SK-N-SH (cell line): ENCODE measurements around the gene LCN15. TPM values are rescaled to one million over a fixed set of nuclear protein-coding genes. Genes with fewer than 3 reads are reported as not detected.

Experiments
- CTCF ChIA-PET: fragments of 300-600, 350-600 bp; formaldehyde crosslinking; extraction: SDS; loops from one replicate; lab custom pipeline; 2021; lab: Yijun Ruan, JAX
- POLR2A ChIA-PET: fragments of 350-600 bp; sonication (Branson Sonifier 250); formaldehyde crosslinking; extraction: SDS; loops from one replicate; lab custom pipeline; 2020; ENCODE audit warnings: antibody characterized with exemption, inconsistent platforms; lab: Yijun Ruan, JAX
- DNase-seq: peaks from one replicate; pipeline ENCODE4 v3.0.0; 2012
- H2AFZ ChIP-seq: fragments of 200-600 bp; sonication (generic); 2 replicates; pipeline ENCODE4 v1.8.1; 2016; ENCODE audit warnings: antibody characterized with exemption, mild to moderate bottlenecking, low read depth
- H3F3A ChIP-seq: fragments of 200-600 bp; sonication (generic); replicated peaks from 2 replicates; pipeline ENCODE3; 2016; ENCODE audit warnings: antibody characterized with exemption, mild to moderate bottlenecking; ENCODE audit not compliant: insufficient read depth
- H3K27ac ChIP-seq, 2 experiments: fragments of 200-500 bp in 1 of 2; fragments of 200-600 bp in 1 of 2; sonication (Bioruptor generic) in 1 of 2; sonication (generic), shearing (Covaris generic) in 1 of 2; 2 replicates each; pipeline versions ENCODE4 v1.5.1 to v1.6.1; 2014 to 2016; ENCODE audit warnings: low read depth in 2 of 2, inconsistent platforms in 1 of 2, low read length in 1 of 2, mild to moderate bottlenecking in 1 of 2, mixed read lengths in 1 of 2
- H3K27me3 ChIP-seq: fragments of 200-600 bp; sonication (generic), shearing (Covaris generic); 2 replicates; pipeline ENCODE4 v1.6.1; 2016; ENCODE audit warnings: mixed run types; ENCODE audit not compliant: insufficient read depth
- H3K36me3 ChIP-seq, 2 experiments: fragments of 200-500 bp in 1 of 2; fragments of 200-600 bp in 1 of 2; sonication (Bioruptor generic) in 1 of 2; sonication (generic) in 1 of 2; replicated peaks in 1 of 2; 2 replicates each; pipeline versions ENCODE3 to v1.5.1; 2014 to 2016; ENCODE audit warnings: low read length in 1 of 2, mild to moderate bottlenecking in 1 of 2; ENCODE audit not compliant: insufficient read depth in 2 of 2, control insufficient read depth in 1 of 2
- H3K4me1 ChIP-seq, 2 experiments: fragments of 200-500 bp in 1 of 2; fragments of 200-600 bp in 1 of 2; sonication (Bioruptor generic) in 1 of 2; sonication (generic), shearing (Covaris generic) in 1 of 2; 2 replicates each; pipeline versions ENCODE4 v1.5.1 to v1.6.1; 2014 to 2016; ENCODE audit warnings: low read depth in 1 of 2, low read length in 1 of 2, mixed run types in 1 of 2; ENCODE audit not compliant: insufficient read depth in 2 of 2, control insufficient read depth in 1 of 2
- H3K4me2 ChIP-seq: fragments of 200-600 bp; sonication (generic), shearing (Covaris generic); 2 replicates; pipeline ENCODE4 v1.6.1; 2017; ENCODE audit warnings: mixed run types
- H3K4me3 ChIP-seq, 2 experiments: fragments of 200-500 bp in 1 of 2; fragments of 200-600 bp in 1 of 2; sonication (Bioruptor generic) in 1 of 2; sonication (generic), shearing (Covaris generic) in 1 of 2; 2 replicates each; pipeline versions ENCODE4 v1.5.1 to v1.8.1; 2014 to 2016; ENCODE audit warnings: low read depth in 2 of 2, inconsistent platforms in 1 of 2, low read length in 1 of 2, mild to moderate bottlenecking in 1 of 2, mixed read lengths in 1 of 2, moderate library complexity in 1 of 2
- H3K79me2 ChIP-seq: fragments of 200-600 bp; sonication (generic); 2 replicates; pipeline ENCODE4 v1.8.1; 2017; ENCODE audit warnings: mild to moderate bottlenecking; ENCODE audit not compliant: insufficient read depth
- H3K9ac ChIP-seq: fragments of 200-600 bp; sonication (generic); 2 replicates; pipeline ENCODE4 v1.6.1; 2017; ENCODE audit warnings: mixed run types
- H3K9me2 ChIP-seq: fragments of 200-600 bp; sonication (generic); 2 replicates; pipeline ENCODE4 v1.6.1; 2017; ENCODE audit warnings: mixed run types
- H3K9me3 ChIP-seq: fragments of 200-600 bp; sonication (generic); 2 replicates; pipeline ENCODE4 v1.6.1; 2017; ENCODE audit warnings: mixed run types, mild to moderate bottlenecking, moderate library complexity
- H4K20me1 ChIP-seq: fragments of 200-600 bp; sonication (generic); 2 replicates; pipeline ENCODE4 v1.6.1; 2017; ENCODE audit warnings: mild to moderate bottlenecking, mixed run types; ENCODE audit not compliant: insufficient read depth
- ELF1 ChIP-seq: IDR thresholded peaks from 2 replicates; pipeline ENCODE4 v1.4.0; 2012
- EP300 ChIP-seq, 2 experiments: IDR thresholded peaks; 2 replicates each; pipeline versions ENCODE4 v1.4.0 to v1.6.1; 2012; ENCODE audit warnings: borderline replicate concordance in 1 of 2, low read depth in 1 of 2, low read length in 1 of 2
- FOXJ3 ChIP-seq: sonication (generic); formaldehyde crosslinking; IDR thresholded peaks from 2 replicates; pipeline ENCODE4 v1.5.1; 2020; ENCODE audit warnings: mild to moderate bottlenecking, missing genetic modification reagents
- JUND ChIP-seq: IDR thresholded peaks from 2 replicates; pipeline ENCODE4 v1.4.0; 2012
- NFIC ChIP-seq: IDR thresholded peaks from 2 replicates; pipeline ENCODE4 v1.4.0; 2012; ENCODE audit warnings: borderline replicate concordance
- RXRA ChIP-seq: IDR thresholded peaks from 2 replicates; pipeline ENCODE4 v1.4.0; 2012; ENCODE audit warnings: low read depth, mild to moderate bottlenecking, borderline replicate concordance
- SIN3A ChIP-seq: IDR thresholded peaks from 2 replicates; pipeline ENCODE4 v1.6.1; 2012; ENCODE audit warnings: low read depth, mild to moderate bottlenecking, low read length, moderate library complexity, borderline replicate concordance
- SMC3 ChIP-seq: IDR thresholded peaks from 2 replicates; pipeline ENCODE4 v1.6.1; 2012; ENCODE audit warnings: low read depth, low read length, improper control_type of control experiment
- YY1 ChIP-seq: IDR thresholded peaks from 2 replicates; pipeline ENCODE4 v1.4.0; 2012; ENCODE audit warnings: low read depth, mild to moderate bottlenecking
- WGBS: methylation state at CpG from one replicate; pipeline ENCODE4 v1.1.6; 2017; ENCODE audit warnings: low lambda C conversion rate; 5-methylcytosine and 5-hydroxymethylcytosine counted together
- polyA plus RNA-seq, 3 experiments: library from polyadenylated mRNA; depleted of rRNA; stranded (reverse); fragments of >200 nt; gene quantifications; 2 replicates each; pipeline ENCODE4 v1.2.3, GENCODE V29; 2012
- TF ChIP-seq, protein P1 (sequence below): IDR thresholded peaks from 2 replicates; pipeline ENCODE4; 2012
- TF ChIP-seq, protein P2 (sequence below): fragments of 150-350 bp; IDR thresholded peaks from 2 replicates; pipeline ENCODE4 v1.6.1; 2017; ENCODE audit warnings: antibody characterized with exemption, low read length, low read depth, borderline replicate concordance
- TF ChIP-seq, protein P3 (sequence below): IDR thresholded peaks from 2 replicates; pipeline ENCODE4 v1.4.0; 2012; ENCODE audit warnings: low read depth, borderline replicate concordance

LCN15 gene
- polyA plus RNA-seq, 1 of the 3 experiments (the other 2 are of a cell fraction): 0.08 TPM

DNA sequence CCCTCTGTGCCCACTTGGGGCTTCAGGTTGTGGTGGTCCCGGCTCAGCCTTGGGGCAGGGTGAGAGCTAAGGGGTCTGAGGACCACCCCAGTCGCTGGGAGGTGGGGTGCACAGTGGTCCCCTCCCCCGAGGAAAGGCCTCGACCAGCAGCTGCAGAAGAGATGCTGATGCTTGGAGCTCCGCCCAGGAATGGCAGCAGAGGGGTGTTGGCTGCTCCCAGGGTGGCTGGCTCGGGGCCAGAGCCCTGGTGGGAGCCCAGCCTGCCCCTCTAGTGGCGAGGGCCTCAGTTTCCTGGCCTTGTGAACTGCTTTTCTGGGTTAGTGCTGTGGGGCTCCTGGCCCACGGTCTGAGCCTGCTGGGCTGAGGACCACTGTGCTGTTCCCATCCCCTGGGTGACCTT lies 50.8 kb downstream of the LCN15 start:
- WGBS: 39% methylated on average over 5 of the region's 8 CpGs
- peak overlapping the region; percentile 67 for H3K9ac ChIP-seq
- no peaks in the 10 kb centered on the region for H3K9me3 ChIP-seq
- TF ChIP-seq YY1 (no peak), SIN3A (no peak), JUND (no peak)
- H3K4me3 ChIP-seq: peak overlapping the region; percentile 61 to 69
- H3F3A ChIP-seq: peaks cover 17% of the 10 kb centered on the region
- DNase-seq: peak; percentile 80
- ChIA-PET CTCF (interaction anchor here (0.9 to 8.4 kb wide), 12 partner anchors 9 to 430 kb away, joined by 3 to 99 read pairs (median 4); partner anchors contain the start of gene LCN8), POLR2A (interaction anchor here (0.8 to 4.2 kb wide), 4 partner anchors 9 to 26 kb away, joined by 5 to 51 read pairs (median 9); partner anchors contain the start of gene AGPAT2)
- H3K27me3 ChIP-seq: no peaks in the 10 kb centered on the region
- peak overlapping the region; percentile 90 for H3K4me2 ChIP-seq
- H2AFZ ChIP-seq: no peak overlapping the region
- no peaks in the 10 kb centered on the region for H3K36me3 ChIP-seq
- H3K27ac ChIP-seq: peak overlapping the region in 1 of 2 experiments; percentile 71; a peak in 2 of 4 replicates
- no peaks in the 10 kb centered on the region for H3K9me2 ChIP-seq
- H3K4me1 ChIP-seq: peaks cover 4 to 18% of the 10 kb centered on the region in 2 experiments; a peak in 1 of 4 replicates
- H4K20me1 ChIP-seq: no peaks in the 10 kb centered on the region
- no peaks in the 10 kb centered on the region for H3K79me2 ChIP-seq

DNA sequence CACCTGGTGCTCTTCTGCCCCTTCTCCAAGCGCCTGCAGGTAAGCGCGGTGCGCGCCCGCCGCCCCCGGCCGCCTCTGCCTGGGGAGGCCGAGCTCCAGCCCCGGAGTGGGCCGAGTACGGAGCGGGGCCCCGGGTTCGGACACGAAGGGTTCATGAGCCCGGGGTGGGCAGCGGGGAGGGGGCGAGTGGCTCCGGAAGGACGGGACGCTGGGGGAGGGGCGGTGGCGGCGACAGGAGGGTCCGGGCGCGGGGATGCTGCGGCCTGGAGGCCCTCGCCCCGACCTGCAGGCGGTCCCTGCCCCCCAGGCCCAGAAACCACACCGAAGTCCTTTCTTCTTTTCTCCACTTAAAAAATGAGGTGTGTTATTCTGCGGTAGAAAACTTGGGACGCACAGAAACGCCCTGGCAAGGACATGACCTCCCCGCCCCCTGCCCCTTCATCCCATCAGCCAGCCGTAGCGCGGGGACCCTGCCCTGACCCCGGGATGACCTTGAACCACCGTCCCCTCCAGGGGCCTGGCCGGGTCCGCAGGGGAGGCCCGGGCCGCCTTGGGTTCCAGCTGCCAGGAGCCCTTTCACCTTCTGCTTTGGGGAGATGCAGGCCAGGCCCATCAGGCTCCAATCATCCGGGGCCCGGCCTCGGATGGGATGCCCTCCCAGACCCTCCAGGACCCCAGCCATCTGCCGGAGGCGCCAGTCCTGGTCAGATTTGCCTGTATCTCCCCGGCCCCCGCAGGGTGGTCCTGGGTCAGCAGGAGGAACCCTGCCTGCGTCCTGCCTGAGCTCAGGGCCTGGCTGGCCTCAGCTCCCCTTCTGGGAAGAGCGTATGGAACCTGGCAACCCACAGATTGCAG lies 51.4 kb downstream of the LCN15 start:
- H3K4me1 ChIP-seq: peaks cover 4 to 18% of the 10 kb centered on the region in 2 experiments; a peak in 1 of 4 replicates
- H3F3A ChIP-seq: peaks cover 17% of the 10 kb centered on the region
- POLR2A ChIA-PET: interaction anchor here (0.8 to 4.2 kb wide), 3 partner anchors 9 to 25 kb away, joined by 5 to 51 read pairs (median 12); partner anchors contain the start of gene AGPAT2
- H3K4me3 ChIP-seq: peak overlapping the region; percentile 61 to 69
- H3K9me3 ChIP-seq: no peaks in the 10 kb centered on the region
- peak overlapping the region; percentile 90 for H3K4me2 ChIP-seq
- CTCF ChIA-PET: interaction anchor here (1.0 to 8.4 kb wide), 9 partner anchors 15 to 429 kb away, joined by 3 to 99 read pairs (median 4); partner anchors contain the start of gene LCN8
- H3K27me3 ChIP-seq: no peaks in the 10 kb centered on the region
- H3K9ac ChIP-seq: peak overlapping the region; percentile 67
- WGBS: 4% methylated on average over 27 of the region's 56 CpGs
- H3K79me2 ChIP-seq: no peaks in the 10 kb centered on the region
- DNase-seq: peak; percentile 77
- no peaks in the 10 kb centered on the region for H4K20me1 ChIP-seq
- peak overlapping the region in 1 of 2 experiments; percentile 71; a peak in 2 of 4 replicates for H3K27ac ChIP-seq
- no peaks in the 10 kb centered on the region for H3K9me2 ChIP-seq
- H3K36me3 ChIP-seq: no peaks in the 10 kb centered on the region
- no peak for TF ChIP-seq YY1
- H2AFZ ChIP-seq: no peak overlapping the region

DNA sequence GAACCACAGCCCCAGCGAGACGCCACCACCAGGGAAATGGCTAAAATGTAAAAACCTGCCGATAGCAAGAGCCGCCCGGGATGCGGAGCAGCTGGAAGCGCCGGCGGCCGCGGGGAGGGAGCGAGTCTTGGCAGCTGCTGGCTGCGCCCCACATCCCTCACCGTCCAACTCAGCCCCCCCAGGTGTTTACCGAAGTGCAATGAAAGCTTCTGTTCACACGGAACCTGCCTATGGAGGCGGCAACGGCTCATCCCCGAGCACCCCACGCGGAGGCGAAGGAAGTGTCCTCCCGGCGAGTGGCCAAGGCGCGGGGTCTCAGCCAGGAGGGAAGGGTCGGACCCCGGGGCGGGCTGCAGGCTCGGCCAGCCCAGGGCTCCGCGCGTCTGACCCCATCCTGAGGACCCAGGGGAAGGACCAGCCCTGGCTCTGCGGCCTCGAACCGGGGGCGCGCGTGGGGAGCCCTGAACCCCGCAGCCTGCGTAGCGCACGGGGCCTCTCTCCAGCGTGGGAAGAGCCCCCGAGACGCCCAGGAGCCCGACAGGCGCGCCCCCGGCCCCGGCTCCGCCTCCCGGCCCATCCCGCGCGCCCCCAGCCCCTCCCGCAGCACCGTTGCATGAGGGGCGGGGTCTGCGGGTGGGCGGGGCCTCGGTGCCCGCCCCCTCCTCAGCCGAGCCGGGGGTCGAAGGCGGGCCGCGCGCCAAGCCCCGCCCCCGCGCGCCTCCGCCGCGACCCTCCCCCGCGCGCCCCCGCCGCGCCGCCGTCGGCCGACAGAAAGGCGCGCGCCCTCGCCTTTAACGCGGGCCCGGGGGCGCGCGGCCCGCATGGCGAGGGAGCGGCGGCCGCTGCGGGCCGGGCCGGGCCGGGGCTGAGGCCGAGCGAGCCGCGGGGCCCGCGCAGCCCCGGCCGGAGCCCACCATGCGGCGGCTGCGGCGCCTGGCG lies 52.3 kb downstream of the LCN15 start, which contains the start of gene DIPK1B:
Gene DIPK1B, plus strand, starts transcription at position 822 of the 939 bp plus-strand sequence. Its CDS starts 94 bp downstream, at position 916.
- DNase-seq: peak; percentile 100
- H3K4me3 ChIP-seq: peak within 1 kb of the TSS; percentile 61 to 69
- ChIA-PET CTCF (interaction anchor here (0.9 to 8.4 kb wide), 5 partner anchors 16 to 227 kb away, joined by 3 to 99 read pairs (median 6); partner anchors contain the start of gene LCN8), POLR2A (interaction anchor here (1.0 to 4.2 kb wide), 2 partner anchors 16 to 17 kb away, joined by 3 to 51 read pairs; no protein-coding TSS in a partner anchor)
- peak within 1 kb of the TSS; percentile 67 for H3K9ac ChIP-seq
- 0 out of 2 replicates have a peak within 1 kb of the TSS, but pooled peaks have one; percentile 46 for H2AFZ ChIP-seq
- peak within 1 kb of the TSS in 1 of 2 experiments; percentile 71; a peak in 2 of 4 replicates for H3K27ac ChIP-seq
- H3K4me2 ChIP-seq: peak within 1 kb of the TSS; percentile 90
- peaks cover 4 to 18% of the 10 kb centered on the region in 2 experiments; a peak in 1 of 4 replicates for H3K4me1 ChIP-seq
- no peaks in the 10 kb centered on the region for H3K36me3 ChIP-seq
- H3F3A ChIP-seq: peaks cover 17% of the 10 kb centered on the region
- WGBS: 7% methylated on average over 29 of the region's 119 CpGs
- no peaks in the 10 kb centered on the region for H4K20me1 ChIP-seq
- H3K79me2 ChIP-seq: no peaks in the 10 kb centered on the region
- no peaks in the 10 kb centered on the region for H3K9me3 ChIP-seq
- no peaks in the 10 kb centered on the region for H3K27me3 ChIP-seq
- H3K9me2 ChIP-seq: no peaks in the 10 kb centered on the region
- TF ChIP-seq ELF1 (no peak), FOXJ3 (CRISPR knock-in tag) (no peak), RXRA (no peak), SMC3 (no peak), EP300 (IDR thresholded peaks at IDR 0.05; ENCODE audit: borderline replicate concordance in 1 of 2, low read depth in 1 of 2, low read length in 1 of 2) (no peak), NFIC (no peak)
- TF ChIP-seq, protein P1, sequence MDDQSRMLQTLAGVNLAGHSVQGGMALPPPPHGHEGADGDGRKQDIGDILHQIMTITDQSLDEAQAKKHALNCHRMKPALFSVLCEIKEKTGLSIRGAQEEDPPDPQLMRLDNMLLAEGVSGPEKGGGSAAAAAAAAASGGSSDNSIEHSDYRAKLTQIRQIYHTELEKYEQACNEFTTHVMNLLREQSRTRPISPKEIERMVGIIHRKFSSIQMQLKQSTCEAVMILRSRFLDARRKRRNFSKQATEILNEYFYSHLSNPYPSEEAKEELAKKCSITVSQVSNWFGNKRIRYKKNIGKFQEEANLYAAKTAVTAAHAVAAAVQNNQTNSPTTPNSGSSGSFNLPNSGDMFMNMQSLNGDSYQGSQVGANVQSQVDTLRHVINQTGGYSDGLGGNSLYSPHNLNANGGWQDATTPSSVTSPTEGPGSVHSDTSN: no peak
- TF ChIP-seq, protein P2, sequence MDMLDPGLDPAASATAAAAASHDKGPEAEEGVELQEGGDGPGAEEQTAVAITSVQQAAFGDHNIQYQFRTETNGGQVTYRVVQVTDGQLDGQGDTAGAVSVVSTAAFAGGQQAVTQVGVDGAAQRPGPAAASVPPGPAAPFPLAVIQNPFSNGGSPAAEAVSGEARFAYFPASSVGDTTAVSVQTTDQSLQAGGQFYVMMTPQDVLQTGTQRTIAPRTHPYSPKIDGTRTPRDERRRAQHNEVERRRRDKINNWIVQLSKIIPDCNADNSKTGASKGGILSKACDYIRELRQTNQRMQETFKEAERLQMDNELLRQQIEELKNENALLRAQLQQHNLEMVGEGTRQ: no peak
- TF ChIP-seq, protein P3, sequence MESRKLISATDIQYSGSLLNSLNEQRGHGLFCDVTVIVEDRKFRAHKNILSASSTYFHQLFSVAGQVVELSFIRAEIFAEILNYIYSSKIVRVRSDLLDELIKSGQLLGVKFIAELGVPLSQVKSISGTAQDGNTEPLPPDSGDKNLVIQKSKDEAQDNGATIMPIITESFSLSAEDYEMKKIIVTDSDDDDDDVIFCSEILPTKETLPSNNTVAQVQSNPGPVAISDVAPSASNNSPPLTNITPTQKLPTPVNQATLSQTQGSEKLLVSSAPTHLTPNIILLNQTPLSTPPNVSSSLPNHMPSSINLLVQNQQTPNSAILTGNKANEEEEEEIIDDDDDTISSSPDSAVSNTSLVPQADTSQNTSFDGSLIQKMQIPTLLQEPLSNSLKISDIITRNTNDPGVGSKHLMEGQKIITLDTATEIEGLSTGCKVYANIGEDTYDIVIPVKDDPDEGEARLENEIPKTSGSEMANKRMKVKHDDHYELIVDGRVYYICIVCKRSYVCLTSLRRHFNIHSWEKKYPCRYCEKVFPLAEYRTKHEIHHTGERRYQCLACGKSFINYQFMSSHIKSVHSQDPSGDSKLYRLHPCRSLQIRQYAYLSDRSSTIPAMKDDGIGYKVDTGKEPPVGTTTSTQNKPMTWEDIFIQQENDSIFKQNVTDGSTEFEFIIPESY: no peak
